GM19324 (cell line): ENCODE results near the gene SULT4A1.
"Not testable (repeated sequence)": the region's sequence is repeated elsewhere in the genome, so short reads cannot be mapped to it uniquely, and the experiment has no call there.

ENCODE experiments used
- ATAC-seq: cut with Tn5 transposase; IDR thresholded peaks from one replicate; pipeline ENCODE4 v1.9.1; 2021; ENCODE audit warnings: mild to moderate bottlenecking, moderate library complexity; ENCODE audit not compliant: unreplicated experiment, low FRiP score

SULT4A1 gene

DNA sequence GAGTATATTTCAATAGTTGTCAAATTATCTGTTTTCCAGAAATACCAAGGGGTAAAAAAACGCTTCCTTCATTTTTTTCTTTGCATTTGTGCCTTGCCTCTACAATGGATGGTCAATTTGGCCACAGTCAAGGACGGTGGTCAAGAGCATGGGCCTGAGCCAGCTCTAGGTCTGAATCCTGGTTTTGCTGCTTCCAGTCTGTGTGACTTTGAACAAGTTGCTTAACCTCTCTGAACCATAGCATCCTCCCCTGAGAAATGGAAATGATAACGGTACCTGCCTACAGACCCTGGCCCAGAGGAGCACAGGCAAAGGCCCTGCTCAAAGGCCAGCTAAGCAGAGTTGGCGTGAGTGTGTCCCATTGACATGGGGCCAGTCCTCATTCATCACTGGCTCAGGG is 26.4 kb upstream of the SULT4A1 start:
- no peak for ATAC-seq

DNA sequence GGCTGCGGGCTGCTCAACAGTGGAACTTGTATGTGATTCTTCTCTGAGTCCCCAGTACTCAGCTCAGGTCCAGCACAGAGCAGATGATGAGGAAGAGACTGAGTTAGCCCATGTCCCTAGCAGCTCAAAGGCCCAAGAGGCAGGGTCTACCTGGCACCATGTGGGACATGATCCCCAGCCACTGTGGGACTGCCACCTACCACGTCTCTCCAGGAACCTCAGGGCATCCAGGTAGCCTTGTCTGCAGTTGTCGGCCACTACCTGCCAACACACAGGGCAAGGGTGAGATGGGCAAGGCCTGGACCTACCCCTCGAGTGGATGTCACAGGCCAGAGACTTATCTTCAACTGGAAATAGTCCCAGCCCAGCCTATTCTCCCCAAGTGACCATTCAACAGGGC is 25.1 kb upstream of the SULT4A1 start:
- ATAC-seq = no peak

DNA sequence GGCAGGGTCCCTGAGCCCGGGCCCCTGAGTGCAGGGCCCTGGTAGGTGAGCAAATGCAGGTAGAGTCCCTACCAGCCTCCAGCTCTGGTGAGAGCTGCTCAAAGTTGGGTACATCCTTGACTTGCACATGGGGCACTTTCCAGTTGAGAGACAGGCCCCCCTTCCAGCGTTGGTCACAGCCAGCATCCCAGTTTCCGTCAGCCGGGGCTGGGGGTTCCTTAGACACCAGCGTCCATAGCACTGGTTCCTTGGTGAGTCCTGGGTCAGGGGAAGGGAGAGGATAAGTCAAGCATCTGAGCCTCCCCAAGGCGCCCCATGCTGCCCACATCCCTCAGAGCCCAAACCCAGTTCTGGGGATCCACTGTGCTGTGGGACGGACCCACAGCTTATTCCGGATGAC is 23.9 kb upstream of the SULT4A1 start:
- no peak for ATAC-seq

DNA sequence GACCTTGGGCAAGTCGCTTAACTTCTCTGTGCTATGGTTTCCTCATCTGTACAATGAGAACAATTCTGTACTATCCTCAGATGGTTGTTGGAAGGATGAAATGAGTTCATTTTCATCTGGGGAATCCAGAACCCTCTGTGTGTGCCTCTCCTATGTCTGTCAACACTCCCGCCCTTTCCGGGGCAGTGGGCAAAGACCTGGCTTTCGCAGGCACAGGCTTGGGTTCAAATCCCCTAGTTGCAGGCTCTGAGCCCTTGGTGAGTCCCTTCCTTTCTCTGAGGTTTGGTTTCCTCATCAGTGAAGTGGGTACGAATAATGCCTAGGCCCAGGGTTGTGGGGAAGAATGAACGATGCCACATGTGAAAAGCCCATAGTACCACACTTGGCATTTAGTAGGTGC is 23.5 kb upstream of the SULT4A1 start:
- no peak for ATAC-seq

DNA sequence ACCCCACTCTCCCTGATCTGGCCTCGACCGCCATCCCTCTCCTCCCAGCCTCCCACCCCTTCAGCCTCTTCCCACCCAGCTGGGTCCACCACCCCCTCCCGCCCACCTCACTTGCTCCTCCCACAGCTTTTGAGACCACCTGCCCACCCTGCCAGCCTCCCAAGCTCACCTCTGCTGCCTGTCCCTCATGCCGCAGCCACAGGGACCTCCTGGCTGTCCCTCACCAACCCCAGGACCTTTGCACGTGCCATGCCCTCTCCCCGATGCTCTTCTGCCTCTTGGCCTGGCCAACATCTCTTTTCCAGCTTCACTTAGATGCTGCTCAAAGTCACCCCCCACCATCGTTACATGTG is 23.0 kb upstream of the SULT4A1 start:
- ATAC-seq = no peak

DNA sequence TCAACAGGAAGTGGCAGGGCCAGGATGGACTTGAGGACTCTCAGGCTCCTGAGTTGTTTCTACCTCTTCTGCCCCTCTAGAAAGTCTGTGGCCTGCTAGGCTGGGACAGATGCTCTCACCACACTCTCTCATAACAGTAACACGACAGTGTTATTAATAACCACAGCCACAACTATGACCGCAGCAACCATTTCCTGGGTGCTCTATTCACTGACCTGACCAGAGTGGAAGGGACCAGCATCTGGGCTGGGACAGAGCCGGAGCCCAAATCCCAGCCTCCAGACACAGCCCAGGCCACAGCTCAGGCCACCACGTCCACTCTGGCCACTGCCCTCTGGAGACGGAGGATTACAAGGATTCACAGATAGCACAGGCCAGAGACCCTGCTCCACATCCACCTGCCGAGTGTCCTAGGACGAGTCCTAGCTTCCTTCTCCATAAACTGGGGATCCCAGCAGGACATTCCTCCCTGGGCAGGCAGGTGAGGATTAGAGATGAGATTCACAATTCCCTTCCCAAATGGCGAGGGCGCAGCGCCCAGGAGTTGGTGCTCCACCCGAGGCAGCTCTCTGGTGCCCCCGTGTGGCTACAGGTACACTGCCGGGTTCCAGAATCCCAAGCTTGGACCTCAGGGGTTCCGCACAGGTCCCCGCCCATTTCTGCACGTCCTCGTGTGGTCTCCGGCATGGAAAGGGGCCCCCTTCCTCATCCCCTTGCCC is 22.4 kb upstream of the SULT4A1 start:
- ATAC-seq = no peak

DNA sequence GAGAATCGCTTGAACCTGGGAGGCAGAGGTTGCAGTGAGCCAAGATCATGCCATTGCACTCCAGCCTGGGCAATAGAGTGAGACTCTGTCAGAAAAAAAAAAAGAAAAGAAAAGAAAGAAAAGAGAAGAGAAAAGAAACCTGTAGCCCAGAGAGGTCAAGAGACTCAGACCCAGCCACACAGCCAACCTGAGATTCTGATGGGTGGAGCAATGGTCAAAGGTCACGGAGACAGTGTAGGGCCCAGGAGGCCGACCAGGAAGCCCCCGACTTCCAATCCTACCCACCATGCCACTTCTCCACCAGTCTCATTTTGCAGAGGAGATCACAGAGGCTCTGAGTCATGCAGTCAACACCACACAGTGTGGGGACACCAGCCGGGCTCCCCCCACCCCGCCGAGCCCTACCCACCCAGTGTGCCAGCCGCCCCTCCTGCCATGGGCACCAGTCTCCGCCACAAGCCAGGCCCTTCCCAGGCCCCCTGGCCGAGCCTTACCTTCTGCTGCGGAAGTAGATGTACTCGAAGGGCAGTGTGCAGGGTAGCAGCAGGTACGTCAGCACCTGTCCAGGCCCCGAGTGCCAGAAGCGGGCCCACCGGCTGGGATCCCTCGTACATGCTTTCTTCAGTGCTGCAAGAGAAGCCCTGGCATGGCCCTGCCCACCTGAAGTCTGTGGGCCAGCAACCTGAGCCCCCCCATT is 21.6 kb upstream of the SULT4A1 start:
- no peak for ATAC-seq

DNA sequence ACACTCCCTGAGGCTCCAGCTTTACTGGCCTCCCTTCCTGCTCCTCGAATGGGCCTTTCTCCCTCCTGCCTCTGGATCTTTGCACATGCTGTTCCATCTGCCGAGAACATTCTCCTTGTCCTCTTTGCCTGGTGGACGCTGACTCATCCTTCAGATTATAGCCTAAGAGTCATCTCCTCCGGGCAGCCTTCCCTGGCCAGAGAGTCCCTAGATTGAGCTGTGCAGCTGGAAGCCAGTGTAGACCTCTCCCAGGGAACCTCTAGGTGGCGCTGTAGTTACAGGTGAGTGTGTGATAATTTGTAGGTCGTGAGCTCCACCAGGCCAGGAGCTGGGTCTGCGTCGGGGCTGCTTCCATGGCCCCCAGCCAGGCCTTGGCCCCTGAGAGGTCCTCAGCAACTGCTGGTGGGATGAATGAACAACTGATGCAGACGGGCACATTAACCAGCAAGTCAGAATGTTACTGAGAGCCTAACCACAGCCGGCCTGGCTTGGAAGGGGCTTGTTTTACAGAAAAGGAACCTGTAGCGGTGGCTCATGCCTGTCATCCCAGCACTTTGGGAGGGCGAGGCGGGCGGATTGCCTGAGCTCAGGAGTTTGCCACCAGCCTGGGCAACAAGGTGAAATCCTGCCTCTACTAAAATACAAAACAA is 20.8 kb upstream of the SULT4A1 start:
- ATAC-seq = no peak

DNA sequence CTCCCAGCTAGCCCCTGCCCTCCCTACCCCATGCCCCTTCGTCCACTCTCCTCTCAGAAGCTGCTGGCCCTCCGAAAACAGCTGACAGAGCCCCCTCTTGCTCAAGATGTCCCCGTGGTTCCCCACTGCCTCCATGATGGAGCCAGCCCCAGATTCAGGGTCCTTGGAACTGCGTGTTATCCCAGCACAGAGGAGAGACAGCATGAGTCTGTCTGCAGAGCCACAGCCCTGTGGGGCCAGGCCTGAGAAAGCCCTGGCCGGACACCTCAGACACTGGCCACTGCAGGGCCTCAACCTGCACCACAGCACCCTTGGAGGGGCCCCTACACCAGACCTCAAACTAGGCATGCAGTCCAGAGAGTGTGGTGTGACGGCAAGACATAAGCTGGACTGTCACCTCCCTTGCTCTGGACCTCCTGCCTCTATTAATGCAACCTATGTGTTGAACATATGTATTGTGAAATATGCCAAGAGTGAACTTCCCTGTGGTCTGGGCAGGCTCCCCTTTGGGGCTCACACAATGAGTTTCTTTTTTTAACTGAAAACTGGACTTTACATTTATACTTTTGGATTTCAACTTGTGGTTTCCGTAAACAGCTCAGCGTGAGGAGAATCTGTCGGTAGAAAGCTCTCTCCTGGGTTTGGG is 19.9 kb upstream of the SULT4A1 start:
- no peak for ATAC-seq

DNA sequence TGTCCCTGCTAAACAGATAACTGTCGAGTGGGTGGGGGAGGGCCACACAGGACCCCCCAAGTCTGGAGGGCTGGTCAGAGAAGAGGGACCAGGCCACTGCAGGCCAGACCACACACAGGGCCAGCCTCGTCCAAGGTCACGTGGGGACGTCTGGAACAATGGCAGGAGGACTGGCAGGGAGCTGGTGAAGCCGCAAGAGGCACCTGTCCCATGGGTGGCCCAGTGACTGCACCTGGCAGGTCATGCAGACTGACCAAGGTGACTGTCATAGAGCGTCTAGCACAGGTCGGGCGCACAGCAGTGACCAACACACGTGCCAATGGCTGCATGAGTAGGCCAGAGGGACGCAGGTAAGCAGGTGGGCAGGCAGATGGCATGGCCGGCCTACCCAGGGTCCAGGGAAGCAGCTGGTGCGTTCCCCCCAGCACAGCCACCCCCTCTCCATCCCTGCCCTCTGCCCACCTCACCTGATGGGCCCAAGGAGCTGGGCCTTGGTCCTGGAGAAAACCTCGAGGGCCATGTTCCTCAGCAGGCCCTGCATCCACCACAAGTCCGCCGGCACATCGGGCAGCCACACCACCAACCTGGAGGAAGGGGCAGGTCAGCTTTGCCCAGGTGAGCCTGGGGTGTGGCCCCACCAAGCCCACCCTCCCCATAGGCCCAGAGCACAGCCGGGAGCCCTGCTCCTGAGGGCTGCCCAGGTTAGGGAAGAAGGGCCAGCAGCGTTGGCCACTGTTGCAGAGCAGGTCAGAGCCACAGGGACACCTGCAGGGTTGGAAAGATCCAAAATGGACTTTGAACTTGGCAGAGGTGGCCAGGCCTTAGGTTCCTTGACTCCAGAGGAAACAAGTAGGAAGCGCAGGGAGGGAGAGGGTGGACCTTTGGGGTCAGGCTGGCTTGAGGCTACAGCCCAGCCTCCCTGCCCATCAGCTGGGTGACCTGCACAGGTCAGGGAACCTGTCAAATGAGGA is 19.1 kb upstream of the SULT4A1 start:
- ATAC-seq = no peak

DNA sequence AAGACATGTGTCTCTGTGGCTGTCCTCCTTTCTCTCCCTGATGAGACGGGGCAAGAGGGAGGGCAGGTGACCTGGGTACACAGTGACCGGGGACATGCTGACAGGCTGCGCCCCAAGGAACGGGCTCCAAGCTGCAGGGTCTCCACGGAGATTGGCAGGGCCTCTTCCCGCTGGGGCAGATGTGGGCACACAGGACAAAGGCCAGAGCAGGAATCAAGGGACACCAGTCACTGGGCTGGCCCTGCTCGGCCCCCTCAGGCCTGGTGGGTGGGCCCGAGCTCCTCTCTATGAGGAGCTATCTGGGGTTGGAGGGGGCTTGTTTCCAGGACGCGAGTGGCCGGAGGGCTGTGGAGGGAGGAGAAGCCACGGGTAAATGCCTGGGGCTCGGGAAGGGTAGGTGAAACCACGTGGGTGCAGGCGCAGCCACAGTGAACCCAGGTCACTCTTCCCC is 18.3 kb upstream of the SULT4A1 start:
- no peak for ATAC-seq

DNA sequence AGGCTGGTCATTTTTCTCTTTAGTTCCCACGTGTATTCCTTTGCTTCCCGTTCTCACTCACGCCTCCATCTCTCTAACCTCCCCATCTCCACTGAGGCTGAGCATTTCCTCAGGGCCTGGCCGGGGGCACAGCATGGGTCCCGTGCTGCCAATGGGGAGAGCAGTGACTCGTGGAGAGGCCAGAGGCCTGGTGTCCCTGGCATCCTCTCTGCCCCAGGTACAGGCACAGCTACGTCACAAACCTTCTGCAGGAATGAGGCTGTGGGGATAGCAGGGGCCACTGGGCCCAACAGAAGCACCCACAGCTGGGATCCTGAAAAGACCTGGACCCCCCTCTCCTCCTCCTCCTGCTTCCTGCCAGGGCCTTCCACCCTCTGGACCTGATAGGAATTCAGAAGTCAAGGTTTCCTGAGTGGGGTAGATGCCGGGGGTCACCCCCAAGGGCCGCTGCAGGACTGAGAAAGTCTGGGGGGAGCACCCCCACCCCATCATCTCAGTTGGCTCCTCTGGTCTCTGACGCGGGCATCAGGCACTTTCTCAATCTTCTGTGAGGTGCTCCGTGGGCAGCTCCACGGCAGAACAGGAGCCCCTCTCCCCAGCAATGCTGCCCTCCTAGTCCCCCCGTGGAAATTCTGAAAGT is 17.7 kb upstream of the SULT4A1 start:
- ATAC-seq = no peak

DNA sequence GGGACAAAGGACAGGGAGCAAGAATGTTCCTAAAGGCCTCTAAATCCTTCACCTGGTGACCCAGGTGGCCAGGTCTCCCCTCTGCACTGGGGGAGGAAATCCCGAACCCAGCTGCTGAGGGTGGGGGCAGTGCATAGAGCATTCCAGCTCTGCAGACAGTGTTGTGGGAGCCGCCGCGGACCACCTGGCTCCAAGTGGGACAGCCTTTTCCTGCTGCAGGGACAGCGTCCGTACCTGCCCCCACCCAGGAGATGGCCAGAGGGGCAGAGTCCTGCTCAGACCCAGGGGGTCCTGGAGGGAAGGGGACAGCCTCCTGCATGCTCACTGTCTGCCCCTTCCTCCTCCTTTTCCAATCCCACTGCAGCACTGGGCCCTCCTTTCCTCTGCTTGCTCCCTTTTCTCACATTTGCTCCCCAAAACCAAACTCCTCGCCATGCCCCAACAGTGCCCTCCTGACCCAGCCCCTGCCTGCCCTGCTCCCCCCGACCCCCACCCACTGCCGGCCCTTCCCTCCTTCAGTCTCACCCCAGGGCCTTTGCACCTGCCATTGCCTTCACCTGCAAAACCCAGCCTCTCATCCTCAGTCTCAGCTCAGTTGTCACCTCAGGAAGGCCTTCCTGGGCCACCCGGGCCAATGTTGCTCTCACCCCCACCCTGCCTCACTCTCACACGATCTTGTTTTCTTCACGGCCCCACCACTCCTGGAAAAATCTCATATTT is 16.7 kb upstream of the SULT4A1 start:
- ATAC-seq = no peak

DNA sequence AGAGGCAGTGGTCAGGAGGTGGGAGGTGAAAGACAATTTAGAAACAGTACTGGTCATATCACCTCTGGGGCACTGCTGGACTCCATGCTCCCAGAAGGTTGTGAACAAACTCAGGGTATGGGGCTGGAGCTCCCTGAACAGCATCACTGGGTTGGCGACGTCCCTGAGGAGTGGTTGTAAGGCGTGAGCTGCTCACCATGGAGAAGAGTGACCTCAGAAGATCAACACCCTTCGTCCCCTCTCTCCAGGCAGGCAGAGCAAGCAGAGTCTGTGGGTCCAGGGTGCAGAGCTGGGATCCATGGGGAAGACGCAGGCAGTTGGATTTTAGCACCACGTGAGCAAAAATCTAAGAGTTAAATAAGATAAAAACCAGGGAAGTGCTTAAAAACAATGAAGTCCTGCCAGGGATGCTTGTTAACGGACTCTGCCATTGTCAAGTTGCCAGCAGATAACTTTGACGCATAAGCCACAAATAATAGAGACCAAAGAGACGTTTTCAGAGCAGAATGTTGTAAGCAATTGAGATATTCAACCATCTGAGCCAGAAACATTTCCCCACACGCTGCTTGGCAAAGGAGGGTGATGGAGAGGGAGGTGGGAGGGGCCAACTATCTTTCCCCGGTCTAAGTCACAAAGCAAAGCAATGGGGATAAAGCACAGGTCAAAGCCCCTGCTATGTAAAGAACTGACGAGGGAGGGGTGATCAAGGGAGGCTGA is 15.9 kb upstream of the SULT4A1 start:
- no peak for ATAC-seq

DNA sequence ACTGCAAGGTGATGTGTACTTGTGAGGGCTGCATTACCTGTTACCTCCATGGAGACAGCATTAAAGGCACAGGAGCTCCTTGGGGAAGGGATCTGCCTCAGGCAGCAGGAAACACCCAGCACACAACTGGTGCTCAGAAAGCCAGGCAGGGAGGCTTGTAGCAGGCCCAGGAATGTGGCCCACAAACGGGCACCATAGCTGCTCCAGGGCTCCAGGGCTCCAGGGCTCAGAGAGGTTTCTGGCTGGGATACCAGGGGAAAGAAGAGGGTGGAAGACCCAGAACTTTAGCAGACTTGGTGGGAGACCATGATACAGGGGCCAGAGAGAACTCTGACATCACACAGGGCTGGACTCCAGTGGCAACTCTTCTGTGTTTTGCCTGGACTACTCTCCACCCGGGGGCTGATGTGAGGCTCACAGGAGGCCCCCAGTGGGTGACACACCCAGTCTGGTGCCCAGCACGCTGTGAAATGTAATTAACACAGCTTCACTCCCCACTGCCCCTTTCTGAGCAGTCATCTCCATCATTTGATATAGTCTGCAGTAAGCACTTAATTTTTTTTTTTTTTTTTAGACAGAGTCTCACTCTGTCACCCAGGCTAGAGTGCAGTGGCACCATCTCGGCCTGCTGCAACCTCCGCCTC is 14.7 kb upstream of the SULT4A1 start:
- ATAC-seq = no peak

DNA sequence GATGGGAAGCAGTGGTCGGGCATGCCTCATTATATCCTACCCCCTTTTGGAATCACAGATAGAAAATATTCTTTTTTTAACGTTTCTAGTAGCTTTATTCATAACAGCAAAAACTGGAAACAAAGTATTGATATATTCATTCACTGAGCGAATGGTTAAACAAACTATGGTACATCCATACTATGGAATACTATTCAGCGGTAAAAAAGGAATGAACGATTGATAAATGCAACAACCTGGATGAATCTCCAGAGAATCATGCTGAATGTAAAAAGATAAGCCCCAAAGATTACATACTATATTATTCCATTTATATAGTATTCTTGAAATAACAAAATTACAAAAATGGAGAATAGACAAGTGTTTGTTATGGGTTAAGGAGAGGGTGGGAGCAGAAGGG is 7.5 kb upstream of the SULT4A1 start:
- ATAC-seq = no peak

DNA sequence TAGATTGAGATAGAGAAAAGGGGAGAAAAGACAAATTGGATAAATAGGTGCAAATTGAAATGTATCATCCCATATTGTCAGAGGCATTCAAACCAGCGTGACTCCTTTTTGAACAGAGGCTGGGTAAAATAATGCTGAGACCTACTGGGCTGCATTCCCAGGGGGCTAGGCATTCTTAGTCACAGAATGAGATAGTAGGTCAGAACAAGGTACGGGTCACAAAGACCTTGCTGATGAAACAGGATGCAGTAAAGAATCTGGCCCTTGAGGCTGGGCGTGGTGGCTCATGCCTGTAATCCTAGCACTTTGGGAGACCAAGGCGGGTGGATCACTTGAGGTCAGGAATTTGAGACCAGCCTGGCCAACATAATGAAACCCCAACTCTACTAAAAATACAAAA is 6.7 kb upstream of the SULT4A1 start:
- not testable (repeated sequence) for ATAC-seq
